T-helper 1 cell treated with Interleukin-12 subunit alpha and Interleukin-12 subunit beta and Interleukin-4 antibody, amounts not matched to agents 30 μg/mL and 1 μg/mL, for 36 hours (primary cell): ENCODE measurements around the gene FSTL1.

ENCODE experiments used
- H3K27ac Mint-ChIP-seq: one replicate; pipeline ENCODE4 v1.8.0; 2021; ENCODE audit warnings: mild to moderate bottlenecking, mixed read lengths
- H3K27me3 Mint-ChIP-seq: one replicate; pipeline ENCODE4 v1.8.0; 2021; ENCODE audit warnings: low read depth, mixed read lengths
- H3K36me3 Mint-ChIP-seq: one replicate; pipeline ENCODE4 v1.8.0; 2021; ENCODE audit warnings: low read depth, mixed read lengths
- H3K4me1 Mint-ChIP-seq: one replicate; pipeline ENCODE4 v1.8.0; 2021; ENCODE audit warnings: low read depth, mixed read lengths
- H3K4me3 Mint-ChIP-seq: one replicate; pipeline ENCODE4 v1.8.0; 2021; ENCODE audit warnings: mild to moderate bottlenecking, moderate library complexity, mixed read lengths
- H3K9me3 Mint-ChIP-seq: one replicate; pipeline ENCODE4 v1.8.0; 2021; ENCODE audit warnings: mixed read lengths

The FSTL1 gene

DNA sequence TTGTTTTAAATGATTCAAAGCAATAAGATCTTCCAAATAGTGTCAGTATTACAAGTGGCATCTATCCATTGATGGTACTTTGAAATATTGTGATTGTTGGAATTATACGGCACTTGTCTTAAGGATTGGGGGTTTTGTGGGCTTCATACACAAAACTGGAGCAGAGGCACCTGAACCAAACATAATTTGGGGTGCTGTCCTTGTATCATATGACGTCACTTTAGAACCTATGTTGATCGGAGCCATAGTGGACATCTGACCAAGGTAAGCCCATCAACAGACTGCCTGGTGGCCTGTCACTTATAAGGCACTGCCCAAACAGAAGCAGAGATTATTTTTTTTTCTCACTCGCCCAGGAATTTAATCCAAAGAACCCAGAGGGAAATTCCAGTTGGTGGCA lies 98.8 kb downstream of the FSTL1 start:
- Mint-ChIP-seq H3K4me1 (peaks cover 16% of the 10 kb centered on the region), H3K27ac (no peak overlapping the region), H3K27me3 (peaks cover 55% of the 10 kb centered on the region), H3K4me3 (no peak overlapping the region), H3K9me3 (no peaks in the 10 kb centered on the region), H3K36me3 (peaks cover 10% of the 10 kb centered on the region)

DNA sequence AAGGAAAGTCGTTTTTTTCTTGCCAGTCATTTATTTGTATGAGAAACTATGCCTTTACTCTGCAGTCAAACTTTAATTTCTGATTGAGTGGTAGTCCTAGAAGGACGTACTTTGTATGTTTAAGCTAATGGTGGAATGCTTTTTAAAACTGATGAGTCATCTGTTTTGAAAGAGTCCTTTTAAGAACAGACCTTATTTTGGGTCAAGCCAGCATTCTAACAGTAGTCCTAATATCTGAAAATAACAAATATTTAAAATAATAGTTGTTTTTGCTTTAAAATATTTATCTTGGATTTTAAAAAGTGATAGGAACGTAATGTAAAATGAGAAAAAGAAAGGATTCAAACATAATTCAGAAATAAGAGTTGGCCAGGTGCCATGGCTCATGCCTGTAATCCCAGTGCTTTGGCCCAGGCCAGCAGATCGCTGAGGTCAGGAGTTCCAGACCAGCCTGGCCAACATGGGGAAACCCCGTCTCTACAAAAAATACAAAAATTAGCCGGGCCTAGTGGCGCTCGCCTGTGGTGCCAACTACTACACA lies 100.3 kb downstream of the FSTL1 start:
- Mint-ChIP-seq H3K36me3 (peaks cover 15% of the 10 kb centered on the region), H3K27me3 (peaks cover 47% of the 10 kb centered on the region), H3K9me3 (no peaks in the 10 kb centered on the region), H3K27ac (no peak overlapping the region), H3K4me3 (no peak overlapping the region), H3K4me1 (peaks cover 27% of the 10 kb centered on the region)

- H3K36me3 Mint-ChIP-seq, result peaks cover 17% of the 10 kb centered on the region
- H3K27ac Mint-ChIP-seq, result peak overlapping the region; percentile 84
- H3K27me3 Mint-ChIP-seq, result peaks cover 40% of the 10 kb centered on the region
- H3K4me3 Mint-ChIP-seq, result peak overlapping the region; percentile 82
- H3K4me1 Mint-ChIP-seq, result peaks cover 34% of the 10 kb centered on the region
- H3K9me3 Mint-ChIP-seq, result no peaks in the 10 kb centered on the region
These were observed 101.0 kb downstream of the FSTL1 start for GRCh38 chr3:120349855-120350125.

GRCh38 chr3:120348991-120349854 lies 101.6 kb downstream of the FSTL1 start, which contains the start of gene LRRC58:
Gene LRRC58 (minus strand): TSS chr3:120349354. CDS start chr3:120349243, 111 bp downstream.
- H3K27ac Mint-ChIP-seq, result peak within 1 kb of the TSS; percentile 84
- H3K4me3 Mint-ChIP-seq, result peak within 1 kb of the TSS; percentile 82
- H3K9me3 Mint-ChIP-seq, result no peaks in the 10 kb centered on the region
- H3K4me1 Mint-ChIP-seq, result peaks cover 40% of the 10 kb centered on the region
- peaks cover 21% of the 10 kb centered on the region for H3K36me3 Mint-ChIP-seq
- H3K27me3 Mint-ChIP-seq, result peaks cover 34% of the 10 kb centered on the region

DNA sequence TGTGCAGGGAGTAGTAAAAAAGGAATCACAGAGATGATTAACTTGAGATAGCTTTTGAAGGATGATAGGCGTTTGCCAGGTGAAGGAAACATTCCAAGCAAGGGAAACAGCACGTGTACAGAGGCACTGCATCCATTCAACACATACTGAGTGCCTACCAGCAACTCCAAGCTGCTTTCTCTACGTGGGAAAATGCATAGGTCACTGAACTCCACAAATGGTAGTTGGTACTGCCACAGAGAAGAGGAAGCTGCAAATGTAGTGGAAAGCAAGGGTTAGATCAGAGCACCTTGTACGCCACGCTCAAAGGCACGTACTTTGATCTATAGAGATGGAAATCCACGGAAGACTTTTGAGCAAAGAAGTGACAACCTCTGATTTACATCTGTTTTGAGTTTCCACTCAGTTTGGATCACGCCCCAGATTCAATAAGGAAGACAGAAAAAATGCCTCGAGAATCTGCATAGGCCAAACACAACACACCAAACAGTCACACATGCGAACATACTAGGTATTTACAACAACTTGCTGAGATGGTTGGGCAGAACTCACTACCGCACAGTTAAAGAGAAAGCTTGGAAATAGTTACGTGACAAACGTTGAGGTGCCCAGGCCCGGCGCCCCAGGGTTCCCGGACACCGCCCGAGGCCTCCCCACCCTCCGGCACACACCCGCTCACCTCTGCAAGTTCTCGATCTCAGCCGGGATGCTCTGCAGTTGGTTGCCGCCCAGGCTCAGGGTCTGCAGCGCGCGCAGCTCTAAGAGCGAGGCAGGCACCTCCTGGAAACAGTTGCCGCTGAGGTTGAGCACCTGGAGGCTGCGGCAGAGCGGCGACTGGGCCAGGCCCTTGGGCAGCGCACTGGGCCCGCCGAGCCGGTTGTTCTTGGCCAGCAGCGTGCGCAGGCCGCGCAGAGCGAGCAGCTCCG lies 102.5 kb downstream of the FSTL1 start:
- H3K27me3 Mint-ChIP-seq, result peaks cover 25% of the 10 kb centered on the region
- peaks cover 26% of the 10 kb centered on the region for H3K36me3 Mint-ChIP-seq
- no peaks in the 10 kb centered on the region for H3K9me3 Mint-ChIP-seq
- H3K4me3 Mint-ChIP-seq, result peak overlapping the region; percentile 82
- peaks cover 44% of the 10 kb centered on the region for H3K4me1 Mint-ChIP-seq
- peak overlapping the region; percentile 80 for H3K27ac Mint-ChIP-seq

- Mint-ChIP-seq H3K4me3 (peak overlapping the region; percentile 52), H3K27me3 (no peaks in the 10 kb centered on the region), H3K9me3 (peaks cover 14% of the 10 kb centered on the region), H3K36me3 (peaks cover 45% of the 10 kb centered on the region), H3K27ac (peak overlapping the region; percentile 66), H3K4me1 (peaks cover 39% of the 10 kb centered on the region)
These were observed 106.4 kb downstream of the FSTL1 start for GRCh38 chr3:120344349-120344748.
